Measurements from ENCODE around the gene NPIPB6.

The NPIPB6 gene

GRCh38 chr16:28300327-28300726 lies 63.0 kb downstream of the NPIPB6 start:
- DNase-seq = no peak

- DNase-seq = no peak
Measured at GRCh38 chr16:28298511-28298878, 64.8 kb downstream of the NPIPB6 start.

- no peak for DNase-seq
Measured at GRCh38 chr16:28297784-28298510, 65.4 kb downstream of the NPIPB6 start.

GRCh38 chr16:28297308-28297707 lies 66.0 kb downstream of the NPIPB6 start:
- no peak for DNase-seq

GRCh38 chr16:28295276-28295675 lies 68.0 kb downstream of the NPIPB6 start:
- peak in 3 of 51 donors; percentile 8 to 14 (median 14) for DNase-seq

GRCh38 chr16:28294201-28294600 lies 69.1 kb downstream of the NPIPB6 start:
- no peak for DNase-seq

GRCh38 chr16:28293601-28293960 lies 69.7 kb downstream of the NPIPB6 start:
- DNase-seq = no peak

- DNase-seq = peak in 10 of 51 donors; percentile 9 to 56 (median 23)
Measured at GRCh38 chr16:28292731-28293600, 70.3 kb downstream of the NPIPB6 start.

Data from hypothalamus (tissue), 51 donors.